Activated naive CD4-positive, alpha-beta T cell treated with anti-CD3 and anti-CD28 coated beads, Interleukin-2, amount 10 ng/mL, durations not matched to agents 7 days and 5 days (primary cell): Measurements from ENCODE around the gene ZNF287.

Source experiments
- CTCF ChIA-PET: fragments of 350-600 bp; sonication (Branson Sonifier 250); formaldehyde crosslinking; loops from one replicate; lab custom pipeline; 2021; ENCODE audit warnings: antibody characterized with exemption; lab: Charles Lee
- DNase-seq: peaks from one replicate; pipeline ENCODE4 v3.0.0-alpha.2; 2020
- H3K27ac Mint-ChIP-seq: one replicate; pipeline ENCODE4 v1.8.0; 2021; ENCODE audit warnings: mild to moderate bottlenecking, moderate library complexity, mixed read lengths
- H3K27me3 Mint-ChIP-seq: one replicate; pipeline ENCODE4 v1.8.0; 2021; ENCODE audit warnings: mild to moderate bottlenecking, mixed read lengths
- H3K36me3 Mint-ChIP-seq: one replicate; pipeline ENCODE4 v1.8.0; 2021; ENCODE audit warnings: mixed read lengths
- H3K4me1 Mint-ChIP-seq: one replicate; pipeline ENCODE4 v1.8.0; 2021; ENCODE audit warnings: mixed read lengths
- H3K4me3 Mint-ChIP-seq: one replicate; pipeline ENCODE4 v1.8.0; 2021; ENCODE audit warnings: mild to moderate bottlenecking, moderate library complexity, mixed read lengths
- H3K9me3 Mint-ChIP-seq: one replicate; pipeline ENCODE4 v1.8.0; 2021; ENCODE audit warnings: mixed read lengths

ZNF287 gene

GRCh38 chr17:16568541-16569357, at the start of gene ZNF287:
Gene ZNF287, minus strand, starts transcription at chr17:16569204. Its CDS starts 1,473 bp downstream, at chr17:16567731.
- peaks cover 21% of the 10 kb centered on the region for H3K4me1 Mint-ChIP-seq
- DNase-seq: peak; percentile 95
- peaks cover 7% of the 10 kb centered on the region for H3K9me3 Mint-ChIP-seq
- no peak within 1 kb of the TSS for H3K27ac Mint-ChIP-seq
- H3K36me3 Mint-ChIP-seq: peaks cover 14% of the 10 kb centered on the region
- H3K4me3 Mint-ChIP-seq: peak within 1 kb of the TSS; percentile 77
- CTCF ChIA-PET: interaction anchor here (0.9 to 2.1 kb wide), 3 partner anchors 15 to 31 kb away, joined by 3 to 11 read pairs (median 4); no protein-coding TSS in a partner anchor
- peaks cover 16% of the 10 kb centered on the region for H3K27me3 Mint-ChIP-seq

GRCh38 chr17:16617481-16618060, 48.6 kb upstream of the ZNF287 start:
- CTCF ChIA-PET: no interaction called here
- no peak for DNase-seq
- Mint-ChIP-seq H3K27me3 (no peaks in the 10 kb centered on the region), H3K4me3 (no peak overlapping the region), H3K4me1 (no peaks in the 10 kb centered on the region), H3K9me3 (peaks cover 52% of the 10 kb centered on the region), H3K36me3 (peaks cover 3% of the 10 kb centered on the region), H3K27ac (no peak overlapping the region)

- CTCF ChIA-PET: no interaction called here
- Mint-ChIP-seq H3K27ac (no peak overlapping the region), H3K27me3 (peaks cover 23% of the 10 kb centered on the region), H3K4me1 (no peaks in the 10 kb centered on the region), H3K4me3 (no peak overlapping the region), H3K9me3 (peaks cover 7% of the 10 kb centered on the region), H3K36me3 (no peaks in the 10 kb centered on the region)
- DNase-seq: no peak
Measured at GRCh38 chr17:16599537-16599936, 30.5 kb upstream of the ZNF287 start.

- H3K4me1 Mint-ChIP-seq: peaks cover 8% of the 10 kb centered on the region
- no peak for DNase-seq
- H3K4me3 Mint-ChIP-seq: no peak overlapping the region
- H3K27me3 Mint-ChIP-seq: peaks cover 39% of the 10 kb centered on the region
- CTCF ChIA-PET: no interaction called here
- H3K36me3 Mint-ChIP-seq: no peaks in the 10 kb centered on the region
- H3K27ac Mint-ChIP-seq: no peak overlapping the region
- H3K9me3 Mint-ChIP-seq: no peaks in the 10 kb centered on the region
Measured at GRCh38 chr17:16593356-16594102, 24.5 kb upstream of the ZNF287 start.

- H3K27me3 Mint-ChIP-seq: peaks cover 62% of the 10 kb centered on the region
- no peaks in the 10 kb centered on the region for H3K36me3 Mint-ChIP-seq
- H3K4me3 Mint-ChIP-seq: peak overlapping the region; percentile 68
- peaks cover 17% of the 10 kb centered on the region for H3K4me1 Mint-ChIP-seq
- peaks cover 1% of the 10 kb centered on the region for H3K9me3 Mint-ChIP-seq
- no peak overlapping the region for H3K27ac Mint-ChIP-seq
- peak; percentile 93 for DNase-seq
- CTCF ChIA-PET: interaction anchor here (0.6 to 1.7 kb wide), 12 partner anchors 13 to 580 kb away, joined by 3 to 7 read pairs (median 4); partner anchors contain the start of genes CCDC144A and CENPV
Measured at GRCh38 chr17:16589097-16589969, 20.3 kb upstream of the ZNF287 start.

GRCh38 chr17:16585796-16586195, 16.8 kb upstream of the ZNF287 start:
- H3K27ac Mint-ChIP-seq: no peak overlapping the region
- H3K9me3 Mint-ChIP-seq: peaks cover 3% of the 10 kb centered on the region
- no peaks in the 10 kb centered on the region for H3K36me3 Mint-ChIP-seq
- peaks cover 33% of the 10 kb centered on the region for H3K4me1 Mint-ChIP-seq
- no peak for DNase-seq
- H3K4me3 Mint-ChIP-seq: no peak overlapping the region
- H3K27me3 Mint-ChIP-seq: peaks cover 63% of the 10 kb centered on the region
- CTCF ChIA-PET: interaction anchor here (1.1 to 4.8 kb wide), 2 partner anchors 18 to 49 kb away, joined by 3 to 19 read pairs; no protein-coding TSS in a partner anchor

GRCh38 chr17:16584273-16584995, 15.4 kb upstream of the ZNF287 start:
- CTCF ChIA-PET: interaction anchor here (0.6 to 4.8 kb wide), 10 partner anchors 9 to 232 kb away, joined by 3 to 19 read pairs (median 3); partner anchors contain the start of gene ZNF287
- Mint-ChIP-seq H3K27ac (peak overlapping the region; percentile 77), H3K4me1 (peaks cover 31% of the 10 kb centered on the region), H3K4me3 (peak overlapping the region; percentile 69), H3K36me3 (no peaks in the 10 kb centered on the region), H3K9me3 (peaks cover 7% of the 10 kb centered on the region), H3K27me3 (peaks cover 71% of the 10 kb centered on the region)
- peak; percentile 94 for DNase-seq

- Mint-ChIP-seq H3K9me3 (peaks cover 8% of the 10 kb centered on the region), H3K4me1 (peaks cover 28% of the 10 kb centered on the region), H3K27ac (peak overlapping the region; percentile 77), H3K36me3 (no peaks in the 10 kb centered on the region), H3K27me3 (peaks cover 64% of the 10 kb centered on the region), H3K4me3 (peak overlapping the region; percentile 69)
- CTCF ChIA-PET: interaction anchor here (0.7 to 4.8 kb wide), 8 partner anchors 9 to 232 kb away, joined by 3 to 19 read pairs (median 3); partner anchors contain the start of gene ZNF287
- no peak for DNase-seq
Measured at GRCh38 chr17:16583781-16584180, 14.8 kb upstream of the ZNF287 start.

- H3K9me3 Mint-ChIP-seq: no peaks in the 10 kb centered on the region
- H3K4me1 Mint-ChIP-seq: peaks cover 11% of the 10 kb centered on the region
- H3K4me3 Mint-ChIP-seq: no peak overlapping the region
- no peak overlapping the region for H3K27ac Mint-ChIP-seq
- CTCF ChIA-PET: interaction anchor here (1.5 kb wide), 1 partner anchor 16 kb away, joined by 3 read pairs; no protein-coding TSS in a partner anchor
- DNase-seq: no peak
- H3K27me3 Mint-ChIP-seq: peaks cover 21% of the 10 kb centered on the region
- H3K36me3 Mint-ChIP-seq: no peaks in the 10 kb centered on the region
Measured at GRCh38 chr17:16573466-16573865, 4.5 kb upstream of the ZNF287 start.

- peaks cover 12% of the 10 kb centered on the region for H3K36me3 Mint-ChIP-seq
- peaks cover 16% of the 10 kb centered on the region for H3K27me3 Mint-ChIP-seq
- H3K4me1 Mint-ChIP-seq: peaks cover 21% of the 10 kb centered on the region
- H3K27ac Mint-ChIP-seq: no peak overlapping the region
- H3K4me3 Mint-ChIP-seq: peak overlapping the region; percentile 77
- no peak for DNase-seq
- H3K9me3 Mint-ChIP-seq: peaks cover 7% of the 10 kb centered on the region
- CTCF ChIA-PET: interaction anchor here (1.2 to 2.1 kb wide), 2 partner anchors 15 to 32 kb away, joined by 4 to 11 read pairs; no protein-coding TSS in a partner anchor
Measured at GRCh38 chr17:16569358-16569712, 331 bp upstream of the ZNF287 start.

GRCh38 chr17:16552637-16553045, 16.4 kb downstream of the ZNF287 start:
- CTCF ChIA-PET: no interaction called here
- H3K27ac Mint-ChIP-seq: no peak overlapping the region
- no peaks in the 10 kb centered on the region for H3K27me3 Mint-ChIP-seq
- peaks cover 77% of the 10 kb centered on the region for H3K9me3 Mint-ChIP-seq
- H3K4me3 Mint-ChIP-seq: no peak overlapping the region
- H3K36me3 Mint-ChIP-seq: peaks cover 50% of the 10 kb centered on the region
- no peak for DNase-seq
- peaks cover 2% of the 10 kb centered on the region for H3K4me1 Mint-ChIP-seq

- peaks cover 44% of the 10 kb centered on the region for H3K36me3 Mint-ChIP-seq
- CTCF ChIA-PET: no interaction called here
- peaks cover 77% of the 10 kb centered on the region for H3K9me3 Mint-ChIP-seq
- DNase-seq: no peak
- no peaks in the 10 kb centered on the region for H3K27me3 Mint-ChIP-seq
- no peak overlapping the region for H3K4me3 Mint-ChIP-seq
- no peak overlapping the region for H3K27ac Mint-ChIP-seq
- peaks cover under 1% of the 10 kb centered on the region for H3K4me1 Mint-ChIP-seq
Measured at GRCh38 chr17:16551878-16552636, 16.9 kb downstream of the ZNF287 start.
